Coronary artery (tissue), 2 donors: ENCODE measurements around the gene FOXO6.

Experiments used
- DNase-seq: peaks from one replicate; pipeline ENCODE4 v3.0.0-alpha.2; 2017; ENCODE audit warnings: low spot score
- H3K27ac ChIP-seq, 2 donors: fragments of 200-600 bp; sonication (generic); one replicate each; pipeline ENCODE4 v1.5.1; 2016 to 2019
- H3K4me3 ChIP-seq: fragments of 200-600 bp; sonication (generic); 2 replicates; pipeline ENCODE4 v1.5.1; 2016; ENCODE audit warnings: mild to moderate bottlenecking, moderate library complexity
- TF ChIP-seq, protein P1 (sequence below): fragments of 200-600 bp; sonication (generic); IDR thresholded peaks from one replicate; pipeline ENCODE4 v1.5.1; 2019; ENCODE audit warnings: antibody characterized with exemption

The FOXO6 gene

DNA sequence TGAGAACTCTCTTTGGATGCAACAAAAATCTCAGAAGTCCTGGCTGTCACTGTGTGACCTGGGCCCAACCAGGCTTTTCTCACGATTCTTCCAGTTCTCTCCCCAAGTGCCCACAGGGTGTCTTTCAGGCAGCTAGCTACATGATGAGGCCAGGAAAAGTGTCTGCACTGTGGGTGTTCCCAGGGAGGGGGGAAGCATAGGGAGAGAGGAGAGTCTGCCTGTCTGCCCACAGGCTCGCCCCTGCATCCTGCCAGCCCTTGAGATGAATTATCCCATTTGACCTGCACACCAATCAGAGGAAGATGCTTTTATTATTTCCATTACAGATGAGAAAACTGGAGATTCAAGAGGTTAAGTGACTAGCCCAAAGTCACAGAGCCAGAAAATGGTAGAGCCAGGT is 27.8 kb downstream of the FOXO6 start:
- DNase-seq, result no peak
- Histone ChIP-seq H3K4me3 (no peak overlapping the region), H3K27ac (no peak overlapping the region)
- TF ChIP-seq, protein P1, sequence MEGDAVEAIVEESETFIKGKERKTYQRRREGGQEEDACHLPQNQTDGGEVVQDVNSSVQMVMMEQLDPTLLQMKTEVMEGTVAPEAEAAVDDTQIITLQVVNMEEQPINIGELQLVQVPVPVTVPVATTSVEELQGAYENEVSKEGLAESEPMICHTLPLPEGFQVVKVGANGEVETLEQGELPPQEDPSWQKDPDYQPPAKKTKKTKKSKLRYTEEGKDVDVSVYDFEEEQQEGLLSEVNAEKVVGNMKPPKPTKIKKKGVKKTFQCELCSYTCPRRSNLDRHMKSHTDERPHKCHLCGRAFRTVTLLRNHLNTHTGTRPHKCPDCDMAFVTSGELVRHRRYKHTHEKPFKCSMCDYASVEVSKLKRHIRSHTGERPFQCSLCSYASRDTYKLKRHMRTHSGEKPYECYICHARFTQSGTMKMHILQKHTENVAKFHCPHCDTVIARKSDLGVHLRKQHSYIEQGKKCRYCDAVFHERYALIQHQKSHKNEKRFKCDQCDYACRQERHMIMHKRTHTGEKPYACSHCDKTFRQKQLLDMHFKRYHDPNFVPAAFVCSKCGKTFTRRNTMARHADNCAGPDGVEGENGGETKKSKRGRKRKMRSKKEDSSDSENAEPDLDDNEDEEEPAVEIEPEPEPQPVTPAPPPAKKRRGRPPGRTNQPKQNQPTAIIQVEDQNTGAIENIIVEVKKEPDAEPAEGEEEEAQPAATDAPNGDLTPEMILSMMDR, result no peak

DNA sequence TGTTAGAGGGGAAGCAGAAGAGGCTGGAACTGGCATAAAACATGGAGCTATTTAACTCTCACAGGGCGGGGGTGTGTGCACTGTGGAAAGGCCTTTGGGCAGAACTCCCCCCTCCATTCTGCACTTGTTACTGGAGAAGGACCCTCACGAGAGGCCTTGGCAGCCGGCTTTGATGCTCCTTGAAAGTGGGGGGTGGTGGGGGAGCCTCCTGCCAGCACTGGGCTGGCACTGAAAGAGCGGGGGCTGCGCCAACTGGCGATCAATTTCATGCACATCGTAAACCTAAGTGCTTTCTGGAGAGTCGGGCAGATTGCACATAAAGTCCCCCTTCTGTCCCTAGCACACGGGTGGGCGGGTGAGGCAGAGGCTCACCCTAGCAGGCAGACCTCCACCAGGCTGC is 28.9 kb downstream of the FOXO6 start:
- DNase-seq, result no peak
- Histone ChIP-seq H3K4me3 (no peak overlapping the region), H3K27ac (no peak overlapping the region)
- TF ChIP-seq, protein P1, result no peak

DNA sequence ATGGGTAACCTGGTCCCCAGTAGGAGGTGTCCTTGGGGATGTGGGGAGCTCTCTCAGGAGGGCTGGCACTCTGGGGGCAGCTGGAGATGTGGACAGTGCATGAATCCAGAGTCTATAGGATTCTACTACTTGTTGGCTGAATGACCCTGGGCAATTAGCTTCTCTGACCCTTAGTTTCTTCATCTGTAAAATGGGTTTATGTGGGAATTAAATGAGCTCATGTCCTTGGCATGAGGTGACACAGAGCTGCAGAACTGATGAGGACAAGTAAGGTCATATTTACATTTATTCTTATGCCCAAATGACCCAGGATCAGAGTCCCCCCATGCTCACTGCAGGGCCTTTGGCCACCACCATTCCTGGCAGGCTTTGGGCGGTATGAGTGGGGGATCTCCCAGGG is 29.3 kb downstream of the FOXO6 start:
- DNase-seq, result no peak
- Histone ChIP-seq H3K27ac (no peak overlapping the region), H3K4me3 (no peak overlapping the region)
- TF ChIP-seq, protein P1, result no peak

DNA sequence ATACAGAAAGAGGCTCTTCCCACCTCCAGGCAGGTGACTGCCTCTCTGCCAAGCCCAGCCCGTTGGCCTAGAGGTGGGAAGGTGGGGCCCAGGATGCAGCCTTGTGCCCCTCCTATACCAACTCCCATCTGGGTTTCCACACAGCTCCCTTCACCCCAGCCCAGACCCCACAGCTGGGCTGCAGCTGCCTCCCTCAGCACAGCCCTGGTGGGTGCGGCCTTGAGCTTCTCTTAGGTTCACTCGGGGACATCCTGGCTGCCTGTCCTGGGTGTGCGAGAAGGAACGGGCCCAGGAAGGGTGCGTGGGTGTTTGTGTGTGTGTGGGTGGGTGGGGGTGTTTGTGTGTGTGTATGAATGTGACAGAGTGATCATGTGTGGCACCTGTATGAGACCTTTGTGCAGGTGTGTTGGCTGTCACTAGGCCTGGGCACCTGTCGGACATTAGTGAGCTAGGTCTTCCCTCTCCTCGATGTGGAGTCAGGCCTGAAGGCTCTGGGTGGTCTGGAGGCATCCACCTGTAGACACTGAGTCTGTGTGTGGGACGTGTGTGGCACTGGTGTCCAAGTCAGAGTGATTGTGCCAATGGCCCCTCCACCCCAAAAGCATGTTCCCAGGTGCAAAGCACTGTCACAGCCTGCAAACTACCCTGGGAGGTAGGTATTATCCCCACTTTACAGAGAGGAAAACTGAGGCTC is 30.7 kb downstream of the FOXO6 start:
- Histone ChIP-seq H3K4me3 (no peak overlapping the region), H3K27ac (no peak overlapping the region)
- DNase-seq, result no peak
- TF ChIP-seq, protein P1, result no peak

DNA sequence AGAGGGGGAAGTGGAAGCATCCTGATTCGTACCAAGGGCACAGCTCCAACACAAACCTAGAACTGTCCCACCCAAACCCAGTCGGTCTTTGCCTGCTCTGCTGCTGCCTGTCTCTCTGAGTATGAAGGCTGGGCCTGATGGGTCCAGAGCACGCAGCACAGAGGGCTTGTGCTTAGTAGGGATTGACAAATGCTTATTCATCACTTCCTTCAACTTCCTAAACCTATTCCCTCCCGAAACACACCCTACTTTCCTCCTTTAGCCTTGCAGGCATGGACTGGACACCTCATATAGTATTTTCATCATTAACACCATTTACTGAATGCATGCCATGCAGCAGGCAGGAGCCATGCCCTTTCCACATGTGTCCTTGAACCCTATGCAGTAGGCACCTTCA is 31.3 kb downstream of the FOXO6 start:
- no peak overlapping the region for H3K27ac ChIP-seq
- DNase-seq, result no peak
- TF ChIP-seq, protein P1, result no peak
- H3K4me3 ChIP-seq, result no peak overlapping the region

DNA sequence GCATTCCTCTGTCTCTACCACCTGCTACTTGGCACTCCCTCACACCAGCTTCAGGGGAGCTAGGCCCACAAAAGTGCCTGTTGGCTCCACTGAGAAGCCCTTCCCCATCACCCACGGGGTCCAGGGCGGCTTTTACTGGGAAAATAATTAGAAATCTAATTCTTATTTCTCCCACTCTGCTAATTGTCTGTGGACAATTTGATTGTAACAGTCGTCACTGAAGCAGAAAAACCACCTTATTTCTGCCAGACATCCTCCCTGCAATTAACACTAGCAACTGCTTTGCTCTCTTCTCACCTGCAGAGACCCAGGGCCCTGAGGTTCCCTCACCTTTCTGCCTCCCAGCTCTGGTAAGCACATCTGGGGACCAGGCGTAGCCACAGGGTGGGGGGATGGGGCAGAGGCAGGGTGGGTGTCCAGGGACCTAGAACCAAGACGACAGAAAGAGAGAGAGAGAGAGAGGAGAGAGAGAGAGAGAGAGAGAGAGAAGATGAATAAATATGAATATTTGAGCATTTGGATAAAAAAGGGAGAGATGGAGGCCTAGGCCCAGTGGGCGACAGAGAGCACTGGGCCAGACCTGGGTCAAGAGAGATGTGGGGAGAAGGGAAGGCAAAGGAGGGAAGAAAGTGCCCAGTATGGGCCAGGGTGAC is 32.6 kb downstream of the FOXO6 start:
- DNase-seq, result no peak
- no peak overlapping the region for H3K4me3 ChIP-seq
- no peak overlapping the region for H3K27ac ChIP-seq
- TF ChIP-seq, protein P1, result no peak

DNA sequence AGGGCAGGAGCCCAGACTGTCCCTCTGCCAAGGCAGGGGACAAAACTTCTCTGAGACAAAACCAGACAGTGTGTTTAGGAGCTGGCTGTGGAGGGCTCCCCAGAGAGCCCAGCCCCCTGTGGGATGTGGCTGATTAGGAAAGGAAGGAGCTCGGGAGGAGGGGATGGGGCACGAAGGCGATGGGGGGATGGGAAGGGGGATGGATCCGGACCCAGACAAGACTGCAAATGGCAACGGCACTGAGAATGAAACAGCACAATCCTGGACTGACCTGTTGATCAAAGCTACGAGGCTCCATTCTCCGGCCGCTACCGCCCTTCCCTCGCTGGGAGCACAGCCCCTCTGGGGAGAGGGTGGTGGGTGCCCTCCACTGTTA is 33.1 kb downstream of the FOXO6 start:
- Histone ChIP-seq H3K4me3 (no peak overlapping the region), H3K27ac (no peak overlapping the region)
- TF ChIP-seq, protein P1, result no peak
- DNase-seq, result no peak
